ENCODE results near the gene DDHD1.

- TF ChIP-seq EZH2 (IDR thresholded peaks at IDR 0.05; ENCODE audit: insufficient read depth, low read length) (no peak), CTCF (IDR thresholded peaks at IDR 0.05; ENCODE audit: insufficient read depth, low read depth, low read length) (no peak)
These were observed 24.7 kb downstream of the DDHD1 start for GRCh38 chr14:53128303-53129028.

Measured in astrocyte (in vitro differentiated cells and primary cell).